ENCODE data around the gene PTCHD1.

The PTCHD1 gene

GRCh38 chrX:23334848-23335599 lies at the start of gene PTCHD1:
TSS of gene PTCHD1 (plus strand) at chrX:23334849. CDS start at chrX:23334876, 27 bp downstream.
- Histone ChIP-seq H3K4me3 (ENCODE audit: low read length) (peak within 1 kb of the TSS; percentile 67), H3K9ac (ENCODE audit: low read length) (peak within 1 kb of the TSS; percentile 4), H3K27ac (ENCODE audit: low read length) (no peak within 1 kb of the TSS), H3K36me3 (ENCODE audit: control insufficient read depth, low read depth, low read length) (no peaks in the 10 kb centered on the region), H3K4me1 (ENCODE audit: control insufficient read depth, low read depth, low read length) (peaks cover 29% of the 10 kb centered on the region), H3K27me3 (ENCODE audit: control insufficient read depth, insufficient read depth, low read length) (peaks cover 72% of the 10 kb centered on the region), H3K9me3 (ENCODE audit: control insufficient read depth, low read depth, low read length) (no peaks in the 10 kb centered on the region)

- Histone ChIP-seq H3K4me1 (ENCODE audit: control insufficient read depth, low read depth, low read length) (peaks cover 7% of the 10 kb centered on the region), H3K4me3 (ENCODE audit: low read length) (no peak overlapping the region), H3K9me3 (ENCODE audit: control insufficient read depth, low read depth, low read length) (no peaks in the 10 kb centered on the region), H3K27me3 (ENCODE audit: control insufficient read depth, insufficient read depth, low read length) (no peaks in the 10 kb centered on the region), H3K27ac (ENCODE audit: low read length) (no peak overlapping the region), H3K36me3 (ENCODE audit: control insufficient read depth, low read depth, low read length) (no peaks in the 10 kb centered on the region), H3K9ac (ENCODE audit: low read length) (no peak overlapping the region)
These were observed 47.9 kb upstream of the PTCHD1 start for GRCh38 chrX:23286731-23287130.

- Histone ChIP-seq H3K4me1 (ENCODE audit: control insufficient read depth, low read depth, low read length) (peaks cover 7% of the 10 kb centered on the region), H3K4me3 (ENCODE audit: low read length) (no peak overlapping the region), H3K36me3 (ENCODE audit: control insufficient read depth, low read depth, low read length) (no peaks in the 10 kb centered on the region), H3K27me3 (ENCODE audit: control insufficient read depth, insufficient read depth, low read length) (no peaks in the 10 kb centered on the region), H3K27ac (ENCODE audit: low read length) (no peak overlapping the region), H3K9me3 (ENCODE audit: control insufficient read depth, low read depth, low read length) (no peaks in the 10 kb centered on the region), H3K9ac (ENCODE audit: low read length) (no peak overlapping the region)
These were observed 47.4 kb upstream of the PTCHD1 start for GRCh38 chrX:23287191-23287725.

- Histone ChIP-seq H3K36me3 (ENCODE audit: control insufficient read depth, low read depth, low read length) (no peaks in the 10 kb centered on the region), H3K4me3 (ENCODE audit: low read length) (no peak overlapping the region), H3K4me1 (ENCODE audit: control insufficient read depth, low read depth, low read length) (no peaks in the 10 kb centered on the region), H3K9ac (ENCODE audit: low read length) (no peak overlapping the region), H3K9me3 (ENCODE audit: control insufficient read depth, low read depth, low read length) (no peaks in the 10 kb centered on the region), H3K27me3 (ENCODE audit: control insufficient read depth, insufficient read depth, low read length) (no peaks in the 10 kb centered on the region), H3K27ac (ENCODE audit: low read length) (no peak overlapping the region)
These were observed 42.2 kb upstream of the PTCHD1 start for GRCh38 chrX:23292354-23292987.

GRCh38 chrX:23292988-23293651 lies 41.5 kb upstream of the PTCHD1 start:
- Histone ChIP-seq H3K9ac (ENCODE audit: low read length) (no peak overlapping the region), H3K4me1 (ENCODE audit: control insufficient read depth, low read depth, low read length) (no peaks in the 10 kb centered on the region), H3K27ac (ENCODE audit: low read length) (no peak overlapping the region), H3K9me3 (ENCODE audit: control insufficient read depth, low read depth, low read length) (no peaks in the 10 kb centered on the region), H3K27me3 (ENCODE audit: control insufficient read depth, insufficient read depth, low read length) (no peaks in the 10 kb centered on the region), H3K4me3 (ENCODE audit: low read length) (no peak overlapping the region), H3K36me3 (ENCODE audit: control insufficient read depth, low read depth, low read length) (no peaks in the 10 kb centered on the region)

- Histone ChIP-seq H3K9me3 (ENCODE audit: control insufficient read depth, low read depth, low read length) (no peaks in the 10 kb centered on the region), H3K27ac (ENCODE audit: low read length) (no peak overlapping the region), H3K4me1 (ENCODE audit: control insufficient read depth, low read depth, low read length) (no peaks in the 10 kb centered on the region), H3K36me3 (ENCODE audit: control insufficient read depth, low read depth, low read length) (no peaks in the 10 kb centered on the region), H3K4me3 (ENCODE audit: low read length) (no peak overlapping the region), H3K9ac (ENCODE audit: low read length) (no peak overlapping the region), H3K27me3 (ENCODE audit: control insufficient read depth, insufficient read depth, low read length) (no peaks in the 10 kb centered on the region)
These were observed 29.8 kb upstream of the PTCHD1 start for GRCh38 chrX:23304881-23305280.

- no peaks in the 10 kb centered on the region for H3K27me3 ChIP-seq (ENCODE audit: control insufficient read depth, insufficient read depth, low read length)
- H3K27ac ChIP-seq (ENCODE audit: low read length), result no peak overlapping the region
- no peaks in the 10 kb centered on the region for H3K9me3 ChIP-seq (ENCODE audit: control insufficient read depth, low read depth, low read length)
- H3K36me3 ChIP-seq (ENCODE audit: control insufficient read depth, low read depth, low read length), result no peaks in the 10 kb centered on the region
- no peak overlapping the region for H3K4me3 ChIP-seq (ENCODE audit: low read length)
- H3K9ac ChIP-seq (ENCODE audit: low read length), result no peak overlapping the region
- no peaks in the 10 kb centered on the region for H3K4me1 ChIP-seq (ENCODE audit: control insufficient read depth, low read depth, low read length)
These were observed 22.9 kb upstream of the PTCHD1 start for GRCh38 chrX:23311731-23312130.

GRCh38 chrX:23312136-23312535 lies 22.5 kb upstream of the PTCHD1 start:
- Histone ChIP-seq H3K27ac (ENCODE audit: low read length) (no peak overlapping the region), H3K9ac (ENCODE audit: low read length) (no peak overlapping the region), H3K27me3 (ENCODE audit: control insufficient read depth, insufficient read depth, low read length) (no peaks in the 10 kb centered on the region), H3K4me3 (ENCODE audit: low read length) (no peak overlapping the region), H3K9me3 (ENCODE audit: control insufficient read depth, low read depth, low read length) (no peaks in the 10 kb centered on the region), H3K36me3 (ENCODE audit: control insufficient read depth, low read depth, low read length) (no peaks in the 10 kb centered on the region), H3K4me1 (ENCODE audit: control insufficient read depth, low read depth, low read length) (no peaks in the 10 kb centered on the region)

- Histone ChIP-seq H3K4me3 (ENCODE audit: low read length) (no peak overlapping the region), H3K27ac (ENCODE audit: low read length) (peak overlapping the region; percentile 63), H3K27me3 (ENCODE audit: control insufficient read depth, insufficient read depth, low read length) (no peaks in the 10 kb centered on the region), H3K9ac (ENCODE audit: low read length) (no peak overlapping the region), H3K9me3 (ENCODE audit: control insufficient read depth, low read depth, low read length) (no peaks in the 10 kb centered on the region), H3K4me1 (ENCODE audit: control insufficient read depth, low read depth, low read length) (no peaks in the 10 kb centered on the region), H3K36me3 (ENCODE audit: control insufficient read depth, low read depth, low read length) (no peaks in the 10 kb centered on the region)
These were observed 16.6 kb upstream of the PTCHD1 start for GRCh38 chrX:23317799-23318724.

- H3K9me3 ChIP-seq (ENCODE audit: control insufficient read depth, low read depth, low read length), result no peaks in the 10 kb centered on the region
- peaks cover 4% of the 10 kb centered on the region for H3K4me1 ChIP-seq (ENCODE audit: control insufficient read depth, low read depth, low read length)
- H3K27me3 ChIP-seq (ENCODE audit: control insufficient read depth, insufficient read depth, low read length), result peaks cover 24% of the 10 kb centered on the region
- no peak overlapping the region for H3K4me3 ChIP-seq (ENCODE audit: low read length)
- H3K9ac ChIP-seq (ENCODE audit: low read length), result no peak overlapping the region
- no peaks in the 10 kb centered on the region for H3K36me3 ChIP-seq (ENCODE audit: control insufficient read depth, low read depth, low read length)
- H3K27ac ChIP-seq (ENCODE audit: low read length), result no peak overlapping the region
These were observed 7.5 kb upstream of the PTCHD1 start for GRCh38 chrX:23327104-23327503.

- Histone ChIP-seq H3K9ac (ENCODE audit: low read length) (no peak overlapping the region), H3K27ac (ENCODE audit: low read length) (no peak overlapping the region), H3K9me3 (ENCODE audit: control insufficient read depth, low read depth, low read length) (no peaks in the 10 kb centered on the region), H3K27me3 (ENCODE audit: control insufficient read depth, insufficient read depth, low read length) (peaks cover 66% of the 10 kb centered on the region), H3K36me3 (ENCODE audit: control insufficient read depth, low read depth, low read length) (no peaks in the 10 kb centered on the region), H3K4me3 (ENCODE audit: low read length) (peak overlapping the region; percentile 65), H3K4me1 (ENCODE audit: control insufficient read depth, low read depth, low read length) (peaks cover 14% of the 10 kb centered on the region)
These were observed 2.9 kb upstream of the PTCHD1 start for GRCh38 chrX:23331701-23332100.

Measured in iPS-18a (cell line).